HCT116 (cell line): ENCODE data around the gene ISG20. TPM values are rescaled to one million over a fixed set of nuclear protein-coding genes. Genes with fewer than 3 reads are reported as not detected.

Source experiments
- ATAC-seq: fragments of 200-7000 bp; cut with Tn5 transposase; 2 replicates; pipeline ENCODE4 v1.9.1; 2020; ENCODE audit warnings: mild to moderate bottlenecking, moderate library complexity
- BruUV-seq: library from RNA; stranded (reverse); fragments of 400-500 nt; replicated peaks from 2 replicates; lab custom pipeline; 2021; lab: Mats Ljungman, UMichigan
- CTCF ChIA-PET: fragments of 300-600 bp; sonication (Branson Sonifier 250); formaldehyde crosslinking; loops from one replicate; lab custom pipeline; 2021; ENCODE audit warnings: antibody characterized with exemption; lab: Charles Lee
- POLR2A ChIA-PET: fragments of 300-600, 350-600 bp; sonication (Branson Sonifier 250); formaldehyde crosslinking; loops from one replicate; lab custom pipeline; 2021; ENCODE audit warnings: antibody characterized with exemption; lab: Charles Lee
- RAD21 ChIA-PET, 2 experiments: fragments of 300-600 bp; sonication (Branson Sonifier 250); formaldehyde crosslinking; loops; one replicate each; lab custom pipeline; 2023; ENCODE audit warnings: low total read pairs in 2 of 2; ENCODE audit not compliant: uncharacterized antibody in 2 of 2, unreplicated experiment in 2 of 2, low non-redundant PET in 1 of 2; lab: Charles Lee
- DNase-seq: peaks from one replicate; pipeline ENCODE4 v3.0.0-alpha.2; 2010; ENCODE audit warnings: low read depth, low spot score
- H2AFZ ChIP-seq: fragments of 200-600 bp; shearing (Covaris generic), sonication (generic); 2 replicates; pipeline ENCODE4 v1.6.1; 2017; ENCODE audit warnings: low read depth, mixed run types, mixed read lengths, antibody characterized with exemption, low read length; ENCODE audit not compliant: poor library complexity, severe bottlenecking
- H3K27ac ChIP-seq: 2 replicates; pipeline ENCODE4 v1.5.1; 2012; ENCODE audit warnings: low read depth, low read length
- H3K27me3 ChIP-seq: fragments of 200-600 bp; sonication (generic); 2 replicates; pipeline ENCODE4 v1.6.1; 2016; ENCODE audit warnings: mixed run types, low read length, mixed read lengths; ENCODE audit not compliant: insufficient read depth
- H3K36me3 ChIP-seq, 2 experiments: fragments of 200-500 bp in 1 of 2; fragments of 200-600 bp in 1 of 2; sonication (Bioruptor generic) in 1 of 2; sonication (generic) in 1 of 2; 2 replicates each; pipeline versions ENCODE4 v1.5.1 to v1.6.1; 2014 to 2016; ENCODE audit warnings: low read length in 2 of 2, inconsistent platforms in 1 of 2, mixed read lengths in 1 of 2, mixed run types in 1 of 2; ENCODE audit not compliant: insufficient read depth in 2 of 2, control insufficient read depth in 1 of 2
- H3K4me1 ChIP-seq, 2 experiments: fragments of 200-600 bp in 1 of 2; sonication (generic) in 1 of 2; 2 replicates each; pipeline versions ENCODE4 v1.5.1 to v1.6.1; 2012 to 2017; ENCODE audit warnings: low read length in 2 of 2, inconsistent platforms in 1 of 2, mild to moderate bottlenecking in 1 of 2, mixed read lengths in 1 of 2, mixed run types in 1 of 2, moderate library complexity in 1 of 2; ENCODE audit not compliant: insufficient read depth in 2 of 2, control insufficient read depth in 1 of 2
- H3K4me2 ChIP-seq: fragments of 200-600 bp; sonication (generic); 2 replicates; pipeline ENCODE4 v1.6.1; 2017; ENCODE audit warnings: mixed run types, low read length, mixed read lengths
- H3K4me3 ChIP-seq, 2 experiments: fragments of 200-600 bp in 1 of 2; sonication (generic) in 1 of 2; replicated peaks in 1 of 2; 2 replicates each; pipeline ENCODE4 v1.5.1; 2011 to 2016; ENCODE audit warnings: low read length in 2 of 2, control low read depth in 1 of 2, low read depth in 1 of 2, mild to moderate bottlenecking in 1 of 2, mixed read lengths in 1 of 2, mixed run types in 1 of 2
- H3K79me2 ChIP-seq: fragments of 200-600 bp; sonication (generic); 2 replicates; pipeline ENCODE4 v1.6.1; 2017; ENCODE audit warnings: mild to moderate bottlenecking, mixed run types, low read length, moderate library complexity, mixed read lengths; ENCODE audit not compliant: insufficient read depth
- H3K9ac ChIP-seq: fragments of 200-600 bp; sonication (generic); 2 replicates; pipeline ENCODE4 v1.6.1; 2016; ENCODE audit warnings: low read length, mixed read lengths
- H3K9me2 ChIP-seq: fragments of 200-600 bp; sonication (generic), shearing (Covaris generic); 2 replicates; pipeline ENCODE4 v1.6.1; 2017; ENCODE audit warnings: mixed run types, mild to moderate bottlenecking, moderate library complexity; ENCODE audit not compliant: insufficient read depth
- H3K9me3 ChIP-seq, 2 experiments: fragments of 200-500 bp in 1 of 2; fragments of 200-600 bp in 1 of 2; sonication (Bioruptor generic) in 1 of 2; sonication (generic) in 1 of 2; 2 replicates each; pipeline ENCODE4 v1.6.1; 2014 to 2017; ENCODE audit warnings: low read length in 2 of 2, mixed read lengths in 2 of 2, inconsistent platforms in 1 of 2, low read depth in 1 of 2, mild to moderate bottlenecking in 1 of 2, mixed run types in 1 of 2, moderate library complexity in 1 of 2; ENCODE audit not compliant: control insufficient read depth in 1 of 2, insufficient read depth in 1 of 2
- H4K20me1 ChIP-seq: fragments of 200-600 bp; sonication (generic), shearing (Covaris generic); 2 replicates; pipeline ENCODE4 v1.6.1; 2017; ENCODE audit warnings: mixed run types, mild to moderate bottlenecking, moderate library complexity; ENCODE audit not compliant: insufficient read depth
- CBX3 ChIP-seq: IDR thresholded peaks from 2 replicates; pipeline ENCODE4 v1.6.1; 2012; ENCODE audit warnings: low read depth
- CEBPB ChIP-seq: IDR thresholded peaks from 2 replicates; pipeline ENCODE4 v1.6.1; 2012; ENCODE audit warnings: low read depth
- CTCF ChIP-seq, 3 experiments: fragments of 200-600 bp in 1 of 3; sonication (generic) in 1 of 3; IDR thresholded peaks in 2 of 3; conservative IDR thresholded peaks in 1 of 3; 2 replicates each; pipeline ENCODE4 v1.5.1; 2012 to 2017; ENCODE audit warnings: low read depth in 2 of 3, low read length in 2 of 3, antibody characterized with exemption in 1 of 3, borderline replicate concordance in 1 of 3, control low read depth in 1 of 3, mild to moderate bottlenecking in 1 of 3, mixed read lengths in 1 of 3, mixed run types in 1 of 3, moderate library complexity in 1 of 3; ENCODE audit not compliant: insufficient read depth in 1 of 3
- ELF1 ChIP-seq: IDR thresholded peaks from 2 replicates; pipeline ENCODE4 v1.6.1; 2012; ENCODE audit warnings: low read depth, borderline replicate concordance
- EZH2 ChIP-seq: fragments of 200-600 bp; sonication (generic); IDR thresholded peaks from 2 replicates; pipeline ENCODE4 v1.6.1; 2017; ENCODE audit warnings: antibody characterized with exemption, mixed run types
- FOSL1 ChIP-seq: IDR thresholded peaks from 2 replicates; pipeline ENCODE4 v1.6.1; 2012; ENCODE audit warnings: low read depth
- JUND ChIP-seq: IDR thresholded peaks from 2 replicates; pipeline ENCODE4 v1.6.1; 2012
- POLR2A ChIP-seq: IDR thresholded peaks from 2 replicates; pipeline ENCODE4 v1.7.0; 2011; ENCODE audit warnings: borderline replicate concordance; ENCODE audit not compliant: insufficient read depth, insufficient read length; ENCODE audit errors: extremely low read depth
- POLR2AphosphoS5 ChIP-seq: IDR thresholded peaks from 2 replicates; pipeline ENCODE4 v1.6.1; 2011; ENCODE audit warnings: mild to moderate bottlenecking, low read depth, low read length, moderate library complexity
- RAD21 ChIP-seq: IDR thresholded peaks from 2 replicates; pipeline ENCODE4 v1.6.1; 2012; ENCODE audit warnings: low read depth, mild to moderate bottlenecking
- SP1 ChIP-seq: IDR thresholded peaks from 2 replicates; pipeline ENCODE4 v1.6.1; 2012; ENCODE audit warnings: low read depth
- YY1 ChIP-seq: IDR thresholded peaks from 2 replicates; pipeline ENCODE4 v1.6.1; 2011; ENCODE audit warnings: low read length, low read depth, moderate library complexity, mild to moderate bottlenecking; ENCODE audit not compliant: insufficient replicate concordance; ENCODE audit errors: extremely low read depth
- ZBTB33 ChIP-seq: IDR thresholded peaks from 2 replicates; pipeline ENCODE4 v1.6.1; 2011; ENCODE audit warnings: mild to moderate bottlenecking, low read length, moderate library complexity; ENCODE audit not compliant: insufficient replicate concordance; ENCODE audit errors: extremely low read depth
- ZFX ChIP-seq: fragments of 450-650 bp; IDR thresholded peaks from 2 replicates; pipeline ENCODE4 v1.6.1; 2017
- ZNF274 ChIP-seq: fragments of 200-500 bp; sonication (Bioruptor generic); IDR thresholded peaks from 2 replicates; pipeline ENCODE4 v1.6.1; 2014; ENCODE audit warnings: mild to moderate bottlenecking, low read depth, low read length, inconsistent platforms
- intact Hi-C: fragments of 100-400 bp; cut with micrococcal nuclease; formaldehyde crosslinking; loops from 2 replicates; pipeline ENCODE4 v1.10.0; 2022
- total RNA-seq: library from RNA; stranded (reverse); gene quantifications from one replicate; pipeline ENCODE4 v1.2.1, GENCODE V29; 2021; ENCODE audit not compliant: unreplicated experiment
- TF ChIP-seq, protein P1 (sequence below): IDR thresholded peaks from 2 replicates; pipeline ENCODE4 v1.6.1; 2012; ENCODE audit warnings: low read depth
- TF ChIP-seq, protein P2 (sequence below): IDR thresholded peaks from 2 replicates; pipeline ENCODE4 v1.6.1; 2012

Gene ISG20
- total RNA-seq, 1 experiment from 2014 or later = 11.0 TPM

GRCh38 chr15:88699861-88700260, 61.0 kb downstream of the ISG20 start:
- Histone ChIP-seq H3K9me2 (no peaks in the 10 kb centered on the region), H3K4me1 (no peaks in the 10 kb centered on the region), H4K20me1 (no peaks in the 10 kb centered on the region), H3K27ac (no peak overlapping the region), H3K9ac (no peak overlapping the region), H3K79me2 (no peaks in the 10 kb centered on the region), H3K36me3 (no peaks in the 10 kb centered on the region), H3K9me3 (no peaks in the 10 kb centered on the region), H3K4me3 (no peak overlapping the region), H2AFZ (no peak overlapping the region), H3K4me2 (no peak overlapping the region), H3K27me3 (peaks cover 45% of the 10 kb centered on the region)
- ATAC-seq = no peak
- no peak for TF ChIP-seq ELF1
- no peak for TF ChIP-seq ZNF274
- TF ChIP-seq, protein P1, sequence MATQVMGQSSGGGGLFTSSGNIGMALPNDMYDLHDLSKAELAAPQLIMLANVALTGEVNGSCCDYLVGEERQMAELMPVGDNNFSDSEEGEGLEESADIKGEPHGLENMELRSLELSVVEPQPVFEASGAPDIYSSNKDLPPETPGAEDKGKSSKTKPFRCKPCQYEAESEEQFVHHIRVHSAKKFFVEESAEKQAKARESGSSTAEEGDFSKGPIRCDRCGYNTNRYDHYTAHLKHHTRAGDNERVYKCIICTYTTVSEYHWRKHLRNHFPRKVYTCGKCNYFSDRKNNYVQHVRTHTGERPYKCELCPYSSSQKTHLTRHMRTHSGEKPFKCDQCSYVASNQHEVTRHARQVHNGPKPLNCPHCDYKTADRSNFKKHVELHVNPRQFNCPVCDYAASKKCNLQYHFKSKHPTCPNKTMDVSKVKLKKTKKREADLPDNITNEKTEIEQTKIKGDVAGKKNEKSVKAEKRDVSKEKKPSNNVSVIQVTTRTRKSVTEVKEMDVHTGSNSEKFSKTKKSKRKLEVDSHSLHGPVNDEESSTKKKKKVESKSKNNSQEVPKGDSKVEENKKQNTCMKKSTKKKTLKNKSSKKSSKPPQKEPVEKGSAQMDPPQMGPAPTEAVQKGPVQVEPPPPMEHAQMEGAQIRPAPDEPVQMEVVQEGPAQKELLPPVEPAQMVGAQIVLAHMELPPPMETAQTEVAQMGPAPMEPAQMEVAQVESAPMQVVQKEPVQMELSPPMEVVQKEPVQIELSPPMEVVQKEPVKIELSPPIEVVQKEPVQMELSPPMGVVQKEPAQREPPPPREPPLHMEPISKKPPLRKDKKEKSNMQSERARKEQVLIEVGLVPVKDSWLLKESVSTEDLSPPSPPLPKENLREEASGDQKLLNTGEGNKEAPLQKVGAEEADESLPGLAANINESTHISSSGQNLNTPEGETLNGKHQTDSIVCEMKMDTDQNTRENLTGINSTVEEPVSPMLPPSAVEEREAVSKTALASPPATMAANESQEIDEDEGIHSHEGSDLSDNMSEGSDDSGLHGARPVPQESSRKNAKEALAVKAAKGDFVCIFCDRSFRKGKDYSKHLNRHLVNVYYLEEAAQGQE = no peak
- no peak for TF ChIP-seq FOSL1
- TF ChIP-seq EZH2 = no peak
- TF ChIP-seq POLR2A = no peak
- no peak for TF ChIP-seq CEBPB
- no peak for TF ChIP-seq POLR2AphosphoS5
- no peak for TF ChIP-seq YY1
- TF ChIP-seq JUND = no peak
- TF ChIP-seq CBX3 = no peak
- TF ChIP-seq RAD21 = no peak
- TF ChIP-seq, protein P2, sequence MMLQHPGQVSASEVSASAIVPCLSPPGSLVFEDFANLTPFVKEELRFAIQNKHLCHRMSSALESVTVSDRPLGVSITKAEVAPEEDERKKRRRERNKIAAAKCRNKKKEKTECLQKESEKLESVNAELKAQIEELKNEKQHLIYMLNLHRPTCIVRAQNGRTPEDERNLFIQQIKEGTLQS = no peak
- no peak for TF ChIP-seq SP1
- TF ChIP-seq CTCF (IDR thresholded peaks at IDR 0.05 in 2 of 3, conservative IDR thresholded peaks at IDR 0.05 in 1 of 3; ENCODE audit: borderline replicate concordance in 1 of 3, insufficient read depth in 1 of 3, low read depth in 2 of 3, low read length in 2 of 3) = no peak
- no peak for TF ChIP-seq ZFX
- no peak for TF ChIP-seq ZBTB33
- RAD21 ChIA-PET = no interaction called here
- BruUV-seq = no TSS peak
- intact Hi-C loops = no loop called here
- no peak for DNase-seq
- CTCF ChIA-PET = interaction anchor here (1.1 to 1.5 kb wide), 2 partner anchors 9 to 10 kb away, joined by 3 to 4 read pairs; no protein-coding TSS in a partner anchor
- POLR2A ChIA-PET = no interaction called here
